ENCODE data around the gene SPTSSA.
"Not testable (repeated sequence)": the region's sequence is repeated elsewhere in the genome, so short reads cannot be mapped to it uniquely, and the experiment has no call there.

Gene SPTSSA

GRCh38 chr14:34424488-34424887 is 37.6 kb downstream of the SPTSSA start:
- ATAC-seq, result no peak
- peaks cover 9% of the 10 kb centered on the region for H3K9me3 Mint-ChIP-seq
- peaks cover 8% of the 10 kb centered on the region for H3K27me3 Mint-ChIP-seq
- no peak overlapping the region for H3K27ac Mint-ChIP-seq
- H3K4me3 Mint-ChIP-seq, result no peak overlapping the region
- no peaks in the 10 kb centered on the region for H3K36me3 Mint-ChIP-seq
- no peaks in the 10 kb centered on the region for H3K4me1 Mint-ChIP-seq

GRCh38 chr14:34423445-34423844 is 38.6 kb downstream of the SPTSSA start:
- Mint-ChIP-seq H3K27ac (no peak overlapping the region), H3K9me3 (peaks cover 7% of the 10 kb centered on the region), H3K27me3 (peaks cover 8% of the 10 kb centered on the region), H3K36me3 (no peaks in the 10 kb centered on the region), H3K4me3 (no peak overlapping the region), H3K4me1 (no peaks in the 10 kb centered on the region)
- no peak for ATAC-seq

GRCh38 chr14:34420547-34421150 is 41.4 kb downstream of the SPTSSA start:
- Mint-ChIP-seq H3K27ac (no peak overlapping the region), H3K9me3 (peaks cover 12% of the 10 kb centered on the region), H3K27me3 (peaks cover 20% of the 10 kb centered on the region), H3K4me1 (no peaks in the 10 kb centered on the region), H3K36me3 (no peaks in the 10 kb centered on the region), H3K4me3 (no peak overlapping the region)
- no peak for ATAC-seq

GRCh38 chr14:34409721-34410120 is 52.3 kb downstream of the SPTSSA start:
- Mint-ChIP-seq H3K27me3 (no peaks in the 10 kb centered on the region), H3K4me3 (no peak overlapping the region), H3K9me3 (peaks cover 20% of the 10 kb centered on the region), H3K4me1 (no peaks in the 10 kb centered on the region), H3K27ac (no peak overlapping the region), H3K36me3 (no peaks in the 10 kb centered on the region)
- ATAC-seq, result no peak

GRCh38 chr14:34407951-34408350 is 54.1 kb downstream of the SPTSSA start:
- H3K4me3 Mint-ChIP-seq, result no peak overlapping the region
- H3K27me3 Mint-ChIP-seq, result no peaks in the 10 kb centered on the region
- no peaks in the 10 kb centered on the region for H3K4me1 Mint-ChIP-seq
- peaks cover 16% of the 10 kb centered on the region for H3K9me3 Mint-ChIP-seq
- no peak for ATAC-seq
- no peak overlapping the region for H3K27ac Mint-ChIP-seq
- H3K36me3 Mint-ChIP-seq, result no peaks in the 10 kb centered on the region

GRCh38 chr14:34404416-34404815 is 57.6 kb downstream of the SPTSSA start:
- no peak for ATAC-seq
- no peaks in the 10 kb centered on the region for H3K27me3 Mint-ChIP-seq

GRCh38 chr14:34403646-34404045 is 58.4 kb downstream of the SPTSSA start:
- H3K27ac Mint-ChIP-seq, result no peak overlapping the region
- ATAC-seq, result no peak
- H3K27me3 Mint-ChIP-seq, result no peaks in the 10 kb centered on the region
- peaks cover 7% of the 10 kb centered on the region for H3K9me3 Mint-ChIP-seq
- no peak overlapping the region for H3K4me3 Mint-ChIP-seq
- H3K36me3 Mint-ChIP-seq, result no peaks in the 10 kb centered on the region
- no peaks in the 10 kb centered on the region for H3K4me1 Mint-ChIP-seq

More at GRCh38 chr14:34404416-34404815, 57.6 kb downstream of the SPTSSA start:
- H3K4me3 Mint-ChIP-seq, result no peak overlapping the region
- H3K27ac Mint-ChIP-seq, result no peak overlapping the region
- no peaks in the 10 kb centered on the region for H3K4me1 Mint-ChIP-seq
- no peaks in the 10 kb centered on the region for H3K36me3 Mint-ChIP-seq
- H3K9me3 Mint-ChIP-seq, result peaks cover 10% of the 10 kb centered on the region

GRCh38 chr14:34398024-34398423 is 64.0 kb downstream of the SPTSSA start:
- Mint-ChIP-seq H3K4me1 (no peaks in the 10 kb centered on the region), H3K27me3 (peaks cover 9% of the 10 kb centered on the region), H3K9me3 (peaks cover 7% of the 10 kb centered on the region), H3K4me3 (no peak overlapping the region), H3K27ac (no peak overlapping the region), H3K36me3 (no peaks in the 10 kb centered on the region)
- ATAC-seq, result no peak

GRCh38 chr14:34387974-34388516 is 74.0 kb downstream of the SPTSSA start:
- no peak for ATAC-seq
- H3K36me3 Mint-ChIP-seq, result peaks cover 6% of the 10 kb centered on the region
- H3K27me3 Mint-ChIP-seq, result peaks cover 57% of the 10 kb centered on the region
- H3K4me3 Mint-ChIP-seq, result no peak overlapping the region
- H3K4me1 Mint-ChIP-seq, result no peaks in the 10 kb centered on the region
- H3K27ac Mint-ChIP-seq, result no peak overlapping the region
- peaks cover 4% of the 10 kb centered on the region for H3K9me3 Mint-ChIP-seq

- Mint-ChIP-seq H3K9me3 (peaks cover 4% of the 10 kb centered on the region), H3K4me3 (no peak overlapping the region), H3K27me3 (peaks cover 49% of the 10 kb centered on the region), H3K4me1 (no peaks in the 10 kb centered on the region), H3K27ac (no peak overlapping the region), H3K36me3 (peaks cover 6% of the 10 kb centered on the region)
- ATAC-seq, result no peak
Observed at GRCh38 chr14:34386865-34387485, 75.1 kb downstream of the SPTSSA start.

- H3K4me1 Mint-ChIP-seq, result not testable (repeated sequence)
Observed at GRCh38 chr14:34385881-34386280, 76.2 kb downstream of the SPTSSA start.

GRCh38 chr14:34383839-34384238 is 78.2 kb downstream of the SPTSSA start:
- no peak for ATAC-seq
- Mint-ChIP-seq H3K9me3 (no peaks in the 10 kb centered on the region), H3K27me3 (peaks cover 32% of the 10 kb centered on the region), H3K27ac (no peak overlapping the region), H3K36me3 (no peaks in the 10 kb centered on the region), H3K4me1 (no peaks in the 10 kb centered on the region), H3K4me3 (no peak overlapping the region)

More at GRCh38 chr14:34385881-34386280, 76.2 kb downstream of the SPTSSA start:
- H3K27me3 Mint-ChIP-seq, result peaks cover 45% of the 10 kb centered on the region
- ATAC-seq, H3K4me3 Mint-ChIP-seq, H3K27ac Mint-ChIP-seq, H3K36me3 Mint-ChIP-seq, H3K9me3 Mint-ChIP-seq: not testable (repeated sequence)

Data from stimulated activated memory B cell treated with anti-CD40 and anti-IgM and Interleukin-4, amounts not matched to agents 10 μg/mL and 1 μg/mL and 100 μg/mL, for 72 hours (primary cell).